A673 (cell line): Measurements from ENCODE around the gene KCNN1. TPM values are rescaled to one million over a fixed set of nuclear protein-coding genes. Genes with fewer than 3 reads are reported as not detected.

Source experiments
- BruUV-seq: library from RNA; stranded (reverse); fragments of 400-500 nt; replicated peaks from 2 replicates; lab custom pipeline; 2021; lab: Mats Ljungman, UMichigan
- CTCF ChIA-PET: fragments of 300-600 bp; sonication (Branson Sonifier 250); formaldehyde crosslinking; loops from one replicate; lab custom pipeline; 2022; ENCODE audit warnings: antibody characterized with exemption; lab: Charles Lee
- POLR2A ChIA-PET: fragments of 300-600 bp; sonication (Branson Sonifier 250); formaldehyde crosslinking; loops from one replicate; lab custom pipeline; 2022; ENCODE audit warnings: antibody characterized with exemption; ENCODE audit not compliant: low non-redundant PET; lab: Charles Lee
- DNase-seq: peaks from one replicate; pipeline ENCODE4 v3.0.0-alpha.2; 2015; ENCODE audit warnings: low spot score
- H3K27ac ChIP-seq: fragments of 200-600 bp; sonication (generic); 2 replicates; pipeline ENCODE4 v1.5.1; 2016; ENCODE audit warnings: mixed run types, low read depth, mild to moderate bottlenecking, mixed read lengths, antibody characterized with exemption, low read length; ENCODE audit not compliant: poor library complexity, severe bottlenecking
- H3K27me3 ChIP-seq: fragments of 200-600 bp; sonication (generic); replicated peaks from 2 replicates; pipeline ENCODE4 v1.6.1; 2017; ENCODE audit warnings: mixed run types, low read depth, mild to moderate bottlenecking, mixed read lengths, antibody characterized with exemption, low read length; ENCODE audit not compliant: insufficient read depth, poor library complexity
- H3K36me3 ChIP-seq: fragments of 200-600 bp; sonication (generic); 2 replicates; pipeline ENCODE4 v1.6.1; 2016; ENCODE audit warnings: mixed run types, mild to moderate bottlenecking, mixed read lengths, antibody characterized with exemption, low read length; ENCODE audit not compliant: insufficient read depth, poor library complexity, severe bottlenecking
- H3K4me1 ChIP-seq: fragments of 200-600 bp; sonication (generic); 2 replicates; pipeline ENCODE4 v1.6.1; 2017; ENCODE audit warnings: mixed run types, mild to moderate bottlenecking, mixed read lengths, antibody characterized with exemption, low read length; ENCODE audit not compliant: insufficient read depth, poor library complexity, severe bottlenecking
- H3K4me3 ChIP-seq: fragments of 200-600 bp; sonication (generic); 2 replicates; pipeline ENCODE4 v1.5.1; 2016; ENCODE audit warnings: low read depth, mixed run types, mild to moderate bottlenecking, mixed read lengths, low read length; ENCODE audit not compliant: poor library complexity, severe bottlenecking
- H3K9me3 ChIP-seq: fragments of 200-600 bp; sonication (generic); 2 replicates; pipeline ENCODE4 v1.6.1; 2016; ENCODE audit warnings: mixed run types, low read depth, mild to moderate bottlenecking, mixed read lengths, antibody characterized with exemption, low read length; ENCODE audit not compliant: poor library complexity, severe bottlenecking
- EZH2 ChIP-seq: fragments of 200-600 bp; sonication (generic); IDR thresholded peaks from 2 replicates; pipeline ENCODE4 v1.6.1; 2017; ENCODE audit warnings: borderline replicate concordance, low read depth, mild to moderate bottlenecking, mixed read lengths, antibody characterized with exemption, low read length; ENCODE audit not compliant: poor library complexity, severe bottlenecking
- intact Hi-C: fragments of 100-400 bp; cut with micrococcal nuclease; formaldehyde crosslinking; loops from one replicate; pipeline ENCODE4 v1.10.0; 2022; ENCODE audit not compliant: unreplicated experiment
- total RNA-seq: library from RNA; stranded (reverse); gene quantifications from 2 replicates; pipeline ENCODE4 v1.2.3, GENCODE V29; 2021
- TF ChIP-seq, protein P1 (sequence below): fragments of 300-800, 200-600 bp; sonication (generic); conservative IDR thresholded peaks from 2 replicates; pipeline ENCODE4 v1.5.1; 2017; ENCODE audit warnings: low read depth, mild to moderate bottlenecking, antibody characterized with exemption, low read length, moderate library complexity, mixed read lengths

KCNN1 gene
- total RNA-seq, 1 experiment from 2014 or later, result 81.2 TPM

DNA sequence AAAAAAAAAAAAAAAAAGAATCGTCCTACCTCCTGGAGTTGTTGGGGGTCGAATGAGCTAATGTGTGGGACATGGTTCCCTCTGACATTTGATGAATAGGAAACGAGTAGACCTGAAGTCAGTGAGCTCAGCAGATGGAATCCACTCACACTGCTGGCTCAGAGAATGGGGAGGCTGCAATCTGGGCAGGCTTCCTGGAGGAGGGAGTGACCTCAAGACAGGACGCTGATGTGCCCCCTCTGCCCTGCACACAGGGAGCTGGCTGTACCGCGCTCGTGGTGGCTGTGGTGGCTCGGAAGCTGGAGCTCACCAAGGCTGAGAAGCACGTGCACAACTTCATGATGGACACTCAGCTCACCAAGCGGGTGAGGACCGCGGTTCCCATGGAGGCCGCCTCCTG is 21.3 kb downstream of the KCNN1 start:
- BruUV-seq, result no TSS peak
- H3K27ac ChIP-seq, result no peak overlapping the region
- POLR2A ChIA-PET, result no interaction called here
- H3K27me3 ChIP-seq, result no peaks in the 10 kb centered on the region
- no peak overlapping the region for H3K4me3 ChIP-seq
- no peak for TF ChIP-seq EZH2
- TF ChIP-seq, protein P1, sequence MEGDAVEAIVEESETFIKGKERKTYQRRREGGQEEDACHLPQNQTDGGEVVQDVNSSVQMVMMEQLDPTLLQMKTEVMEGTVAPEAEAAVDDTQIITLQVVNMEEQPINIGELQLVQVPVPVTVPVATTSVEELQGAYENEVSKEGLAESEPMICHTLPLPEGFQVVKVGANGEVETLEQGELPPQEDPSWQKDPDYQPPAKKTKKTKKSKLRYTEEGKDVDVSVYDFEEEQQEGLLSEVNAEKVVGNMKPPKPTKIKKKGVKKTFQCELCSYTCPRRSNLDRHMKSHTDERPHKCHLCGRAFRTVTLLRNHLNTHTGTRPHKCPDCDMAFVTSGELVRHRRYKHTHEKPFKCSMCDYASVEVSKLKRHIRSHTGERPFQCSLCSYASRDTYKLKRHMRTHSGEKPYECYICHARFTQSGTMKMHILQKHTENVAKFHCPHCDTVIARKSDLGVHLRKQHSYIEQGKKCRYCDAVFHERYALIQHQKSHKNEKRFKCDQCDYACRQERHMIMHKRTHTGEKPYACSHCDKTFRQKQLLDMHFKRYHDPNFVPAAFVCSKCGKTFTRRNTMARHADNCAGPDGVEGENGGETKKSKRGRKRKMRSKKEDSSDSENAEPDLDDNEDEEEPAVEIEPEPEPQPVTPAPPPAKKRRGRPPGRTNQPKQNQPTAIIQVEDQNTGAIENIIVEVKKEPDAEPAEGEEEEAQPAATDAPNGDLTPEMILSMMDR, result no peak
- peaks cover 53% of the 10 kb centered on the region for H3K36me3 ChIP-seq
- H3K9me3 ChIP-seq, result no peaks in the 10 kb centered on the region
- DNase-seq, result no peak
- intact Hi-C loops, result no loop called here
- CTCF ChIA-PET, result interaction anchor here (0.6 kb wide), 1 partner anchor 10 kb away, joined by 3 read pairs; no protein-coding TSS in a partner anchor
- no peaks in the 10 kb centered on the region for H3K4me1 ChIP-seq

DNA sequence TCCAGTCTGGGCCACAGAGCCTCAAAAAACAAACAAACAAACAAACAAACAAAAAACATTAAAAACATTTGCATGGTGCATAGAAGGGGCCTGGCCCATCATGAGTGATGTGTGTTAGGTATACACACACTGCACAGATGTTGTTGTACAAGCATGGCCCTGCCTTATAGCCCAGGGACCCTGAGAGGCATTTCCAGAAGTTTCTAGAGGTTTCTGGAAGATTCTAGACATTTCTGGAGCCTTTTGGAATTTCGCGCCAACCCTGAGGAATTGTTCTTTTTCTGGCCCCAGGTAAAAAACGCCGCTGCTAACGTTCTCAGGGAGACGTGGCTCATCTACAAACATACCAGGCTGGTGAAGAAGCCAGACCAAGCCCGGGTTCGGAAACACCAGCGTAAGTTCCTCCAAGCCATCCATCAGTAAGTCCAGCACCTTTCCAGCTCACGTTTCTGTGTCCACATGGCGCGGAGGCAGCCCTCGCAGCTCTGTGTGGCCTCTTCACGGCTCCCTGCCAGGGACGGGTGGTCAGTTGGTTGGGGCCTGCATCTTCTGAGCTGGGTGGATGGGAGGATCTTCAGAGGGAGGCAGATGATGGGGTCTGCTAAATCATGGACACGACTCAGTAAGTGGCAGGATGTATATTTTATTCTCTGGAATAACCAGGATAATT is 22.7 kb downstream of the KCNN1 start:
- no peak overlapping the region for H3K27ac ChIP-seq
- no peaks in the 10 kb centered on the region for H3K27me3 ChIP-seq
- BruUV-seq, result no TSS peak
- ChIA-PET POLR2A (no interaction called here), CTCF (no interaction called here)
- H3K9me3 ChIP-seq, result no peaks in the 10 kb centered on the region
- intact Hi-C loops, result no loop called here
- no peak for DNase-seq
- peaks cover 57% of the 10 kb centered on the region for H3K36me3 ChIP-seq
- no peak overlapping the region for H3K4me3 ChIP-seq
- H3K4me1 ChIP-seq, result no peaks in the 10 kb centered on the region
- TF ChIP-seq, protein P1, result no peak
- TF ChIP-seq EZH2, result no peak

DNA sequence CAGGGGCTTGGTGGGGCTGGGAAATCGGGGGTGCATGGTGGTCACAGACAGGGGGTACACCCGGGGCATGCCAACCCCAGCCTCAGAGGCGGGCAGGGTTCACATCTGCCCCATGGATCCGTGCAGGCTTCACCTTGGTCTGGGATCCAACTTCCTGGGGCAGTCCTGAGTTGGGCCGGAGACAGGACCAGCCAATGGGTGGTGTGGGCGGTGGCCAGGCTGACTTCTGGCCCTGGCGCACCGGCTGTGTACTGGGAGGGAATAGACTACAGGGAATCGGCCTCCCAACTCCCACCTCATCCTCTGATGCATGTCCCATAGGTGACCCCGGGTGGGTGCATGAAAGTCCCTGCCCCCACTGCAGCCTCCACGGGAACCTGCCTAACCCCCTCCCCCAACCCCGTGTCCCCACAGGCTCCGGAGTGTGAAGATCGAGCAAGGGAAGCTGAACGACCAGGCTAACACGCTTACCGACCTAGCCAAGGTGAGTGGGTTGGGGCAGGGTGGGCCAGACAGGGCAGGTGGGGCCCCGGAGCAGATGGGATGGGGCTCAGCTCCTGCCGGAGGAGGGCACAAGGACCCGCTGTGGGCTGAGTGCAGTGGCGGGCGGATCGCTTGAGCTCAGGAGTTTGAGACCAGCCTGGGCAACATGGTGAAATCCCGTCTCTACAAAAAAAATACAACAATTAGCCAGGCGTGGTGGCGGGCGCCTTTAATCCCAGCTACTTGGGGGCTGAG is 26.3 kb downstream of the KCNN1 start:
- POLR2A ChIA-PET, result no interaction called here
- TF ChIP-seq, protein P1, result no peak
- no peak for TF ChIP-seq EZH2
- no peaks in the 10 kb centered on the region for H3K27me3 ChIP-seq
- no peak overlapping the region for H3K4me3 ChIP-seq
- H3K9me3 ChIP-seq, result no peaks in the 10 kb centered on the region
- no TSS peak for BruUV-seq
- H3K36me3 ChIP-seq, result peaks cover 38% of the 10 kb centered on the region
- CTCF ChIA-PET, result interaction anchor here (0.8 kb wide), 1 partner anchor 56 kb away, joined by 7 read pairs; no protein-coding TSS in a partner anchor
- DNase-seq, result no peak
- H3K27ac ChIP-seq, result no peak overlapping the region
- intact Hi-C loops, result no loop called here
- H3K4me1 ChIP-seq, result no peaks in the 10 kb centered on the region
